Measurements from ENCODE around the gene CT45A6. TPM values are rescaled to one million over a fixed set of nuclear protein-coding genes. Genes with fewer than 3 reads are reported as not detected.
"Not testable (repeated sequence)": the region's sequence is repeated elsewhere in the genome, so short reads cannot be mapped to it uniquely, and the experiment has no call there.

The CT45A6 gene, protein sequence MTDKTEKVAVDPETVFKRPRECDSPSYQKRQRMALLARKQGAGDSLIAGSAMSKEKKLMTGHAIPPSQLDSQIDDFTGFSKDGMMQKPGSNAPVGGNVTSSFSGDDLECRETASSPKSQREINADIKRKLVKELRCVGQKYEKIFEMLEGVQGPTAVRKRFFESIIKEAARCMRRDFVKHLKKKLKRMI
- total RNA-seq (2013; cell fraction: nucleolus; rRNA removed): not detected in 2 replicates
- total RNA-seq (2014; rRNA removed) (not detected in 2 replicates), total RNA-seq (2014; rRNA removed; fragmentation: Illumina TruSeq; extraction: Trizol) (not detected in 2 replicates), total RNA-seq (2021) (not detected in 2 replicates), polyA plus RNA-seq (2011; rRNA removed) (0.27 and 0.46 TPM in 2 replicates), polyA plus RNA-seq (2014; fragmentation: Illumina TruSeq; extraction: Trizol) (not detected in 2 replicates), polyA plus RNA-seq (2014; fragmentation: Nextera tagmentation; extraction: Ambion mirVana) (not detected), polyA plus RNA-seq (2014; rRNA removed) (not detected in 2 replicates), polyA plus RNA-seq (2016; fragmentation: Nextera tagmentation; extraction: Ambion mirVana) (not detected), polyA minus RNA-seq (2011; rRNA and poly(A)+ RNA removed) (not detected in 2 replicates), Bru-seq, nascent RNA (not detected), BruChase-seq, experiment 1, labeled RNA remaining after a 6-hour chase (not detected), BruChase-seq, experiment 2, labeled RNA remaining after a 2-hour chase (not detected)
- polyA plus RNA-seq (2011; ENCODE audit: low read depth): not detected
- polyA plus RNA-seq (2011; cell fraction: cytosol; rRNA removed): not detected in 2 replicates
- polyA plus RNA-seq (2011; cell fraction: nucleus; rRNA removed): not detected in 2 replicates
- 0.27 TPM in 1 of 2 replicates, not detected in the other for polyA plus RNA-seq (2012)
- not detected in 2 replicates for polyA minus RNA-seq (2011; cell fraction: cytosol; rRNA and poly(A)+ RNA removed)
- not detected in 2 replicates for polyA minus RNA-seq (2011; cell fraction: nucleus; rRNA and poly(A)+ RNA removed)
- long read RNA-seq, experiment 1: 0 reads
- long read RNA-seq, experiment 2: 0 reads

DNA sequence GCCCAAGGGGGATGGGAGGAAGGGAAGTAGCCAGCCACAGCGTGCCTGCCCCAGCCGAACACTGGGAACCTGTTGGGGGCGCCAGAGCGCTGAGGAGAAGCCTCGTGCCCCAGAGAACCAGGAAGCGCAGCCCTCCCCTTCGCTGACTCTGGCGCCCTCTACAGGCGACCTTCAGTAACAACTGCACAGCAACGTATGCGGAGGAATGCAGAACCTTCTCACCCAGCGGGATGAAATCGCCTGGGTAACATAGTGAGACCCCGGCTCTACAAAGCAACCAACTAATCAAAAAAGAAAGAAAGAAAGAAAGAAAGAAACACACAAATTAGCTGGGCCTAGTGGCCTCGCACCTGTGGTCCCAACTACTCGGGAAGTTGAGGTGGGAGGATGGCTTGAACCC is at the start of gene CT45A6:
TSS of gene CT45A6 (minus strand) at position 101 of the 400 bp plus-strand sequence. CDS start 3,794 bp downstream, outside the sequence.
- H4K20me1 ChIP-seq (ENCODE audit: control insufficient read depth, insufficient read depth); H3K4me3 ChIP-seq; H3K9me3 ChIP-seq (replicated peaks; ENCODE audit: control insufficient read depth, insufficient read depth, low read length); H2AFZ ChIP-seq (ENCODE audit: control insufficient read depth, low read depth, low read length); CTCF ChIA-PET; in situ Hi-C loops (cut with MboI); H3K4me2 ChIP-seq (ENCODE audit: control insufficient read depth, insufficient read depth); H3K27me3 ChIP-seq (replicated peaks in 1 of 2; ENCODE audit: control insufficient read depth in 2 of 2, insufficient read depth in 2 of 2, low read length in 1 of 2); ATAC-seq; H3K9ac ChIP-seq (ENCODE audit: control insufficient read depth, insufficient read depth, low read length); H3K4me1 ChIP-seq (ENCODE audit: control insufficient read depth, insufficient read depth, low read length); FAIRE-seq; H3K36me3 ChIP-seq (ENCODE audit: control insufficient read depth in 2 of 2, insufficient read depth in 2 of 2, low read length in 1 of 2); H3K79me2 ChIP-seq (ENCODE audit: control insufficient read depth, insufficient read depth, low read length); DNase-seq (ENCODE audit: low read depth, low spot score); SMC1A ChIA-PET (ENCODE audit: uncharacterized antibody, unreplicated experiment); POLR2A ChIA-PET; RAD21 ChIA-PET (ENCODE audit: unreplicated experiment); H3K27ac ChIP-seq (ENCODE audit: control insufficient read depth, insufficient read depth); intact Hi-C loops (cut with micrococcal nuclease; ENCODE audit: unreplicated experiment); BruUV-seq (replicated peaks): not testable (repeated sequence)
- no CpG with 5 or more reads among the region's 16 CpGs for WGBS (ENCODE audit: insufficient coverage, insufficient replicate concordance, low lambda C conversion rate, missing lambda C conversion rate)

DNA sequence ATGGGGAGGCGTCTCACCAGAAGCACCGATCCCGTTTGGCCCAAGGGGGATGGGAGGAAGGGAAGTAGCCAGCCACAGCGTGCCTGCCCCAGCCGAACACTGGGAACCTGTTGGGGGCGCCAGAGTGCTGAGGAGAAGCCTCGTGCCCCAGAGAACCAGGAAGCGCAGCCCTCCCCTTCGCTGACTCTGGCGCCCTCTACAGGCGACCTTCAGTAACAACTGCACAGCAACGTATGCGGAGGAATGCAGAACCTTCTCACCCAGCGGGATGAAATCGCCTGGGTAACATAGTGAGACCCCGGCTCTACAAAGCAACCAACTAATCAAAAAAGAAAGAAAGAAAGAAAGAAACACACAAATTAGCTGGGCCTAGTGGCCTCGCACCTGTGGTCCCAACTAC is 34.6 kb upstream of the CT45A6 start, which contains the start of gene CT45A7:
TSS of gene CT45A7 (minus strand) at position 101 of the 400 bp plus-strand sequence. CDS start 3,747 bp downstream, outside the sequence.
- POLR2A ChIA-PET; H3K4me2 ChIP-seq (ENCODE audit: control insufficient read depth, insufficient read depth); H3K36me3 ChIP-seq (ENCODE audit: control insufficient read depth in 2 of 2, insufficient read depth in 2 of 2, low read length in 1 of 2); DNase-seq (ENCODE audit: low read depth, low spot score); FAIRE-seq; H3K79me2 ChIP-seq (ENCODE audit: control insufficient read depth, insufficient read depth, low read length); BruUV-seq (replicated peaks); RAD21 ChIA-PET (ENCODE audit: unreplicated experiment); intact Hi-C loops (cut with micrococcal nuclease; ENCODE audit: unreplicated experiment); SMC1A ChIA-PET (ENCODE audit: uncharacterized antibody, unreplicated experiment); H3K4me3 ChIP-seq; H3K9me3 ChIP-seq (replicated peaks; ENCODE audit: control insufficient read depth, insufficient read depth, low read length); H3K4me1 ChIP-seq (ENCODE audit: control insufficient read depth, insufficient read depth, low read length); H3K9ac ChIP-seq (ENCODE audit: control insufficient read depth, insufficient read depth, low read length); CTCF ChIA-PET; in situ Hi-C loops (cut with MboI); H3K27ac ChIP-seq (ENCODE audit: control insufficient read depth, insufficient read depth); H2AFZ ChIP-seq (ENCODE audit: control insufficient read depth, low read depth, low read length); H3K27me3 ChIP-seq (replicated peaks in 1 of 2; ENCODE audit: control insufficient read depth in 2 of 2, insufficient read depth in 2 of 2, low read length in 1 of 2); H4K20me1 ChIP-seq (ENCODE audit: control insufficient read depth, insufficient read depth); ATAC-seq: not testable (repeated sequence)
- WGBS (ENCODE audit: insufficient coverage, insufficient replicate concordance, low lambda C conversion rate, missing lambda C conversion rate): no CpG with 5 or more reads among the region's 17 CpGs

DNA sequence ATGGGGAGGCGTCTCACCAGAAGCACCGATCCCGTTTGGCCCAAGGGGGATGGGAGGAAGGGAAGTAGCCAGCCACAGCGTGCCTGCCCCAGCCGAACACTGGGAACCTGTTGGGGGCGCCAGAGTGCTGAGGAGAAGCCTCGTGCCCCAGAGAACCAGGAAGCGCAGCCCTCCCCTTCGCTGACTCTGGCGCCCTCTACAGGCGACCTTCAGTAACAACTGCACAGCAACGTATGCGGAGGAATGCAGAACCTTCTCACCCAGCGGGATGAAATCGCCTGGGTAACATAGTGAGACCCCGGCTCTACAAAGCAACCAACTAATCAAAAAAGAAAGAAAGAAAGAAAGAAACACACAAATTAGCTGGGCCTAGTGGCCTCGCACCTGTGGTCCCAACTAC is 17.3 kb upstream of the CT45A6 start, which contains the start of gene CT45A2:
TSS of gene CT45A2 (minus strand) at position 101 of the 400 bp plus-strand sequence. CDS start 3,747 bp downstream, outside the sequence.
- no CpG with 5 or more reads among the region's 17 CpGs for WGBS (ENCODE audit: insufficient coverage, insufficient replicate concordance, low lambda C conversion rate, missing lambda C conversion rate)
- H3K9me3 ChIP-seq (replicated peaks; ENCODE audit: control insufficient read depth, insufficient read depth, low read length); H2AFZ ChIP-seq (ENCODE audit: control insufficient read depth, low read depth, low read length); H4K20me1 ChIP-seq (ENCODE audit: control insufficient read depth, insufficient read depth); ATAC-seq; H3K79me2 ChIP-seq (ENCODE audit: control insufficient read depth, insufficient read depth, low read length); POLR2A ChIA-PET; in situ Hi-C loops (cut with MboI); H3K9ac ChIP-seq (ENCODE audit: control insufficient read depth, insufficient read depth, low read length); H3K4me3 ChIP-seq; H3K4me1 ChIP-seq (ENCODE audit: control insufficient read depth, insufficient read depth, low read length); CTCF ChIA-PET; intact Hi-C loops (cut with micrococcal nuclease; ENCODE audit: unreplicated experiment); H3K27ac ChIP-seq (ENCODE audit: control insufficient read depth, insufficient read depth); H3K27me3 ChIP-seq (replicated peaks in 1 of 2; ENCODE audit: control insufficient read depth in 2 of 2, insufficient read depth in 2 of 2, low read length in 1 of 2); BruUV-seq (replicated peaks); H3K36me3 ChIP-seq (ENCODE audit: control insufficient read depth in 2 of 2, insufficient read depth in 2 of 2, low read length in 1 of 2); FAIRE-seq; SMC1A ChIA-PET (ENCODE audit: uncharacterized antibody, unreplicated experiment); H3K4me2 ChIP-seq (ENCODE audit: control insufficient read depth, insufficient read depth); RAD21 ChIA-PET (ENCODE audit: unreplicated experiment); DNase-seq (ENCODE audit: low read depth, low spot score): not testable (repeated sequence)
